Measurements from ENCODE around the gene PSD4. TPM values are rescaled to one million over a fixed set of nuclear protein-coding genes. Genes with fewer than 3 reads are reported as not detected.

PSD4 gene
- total and polyA plus RNA-seq, 2 experiments from 2014 or later = 2.5 to 9.0 TPM

GRCh38 chr2:113157897-113158753, 15.6 kb upstream of the PSD4 start:
- H3K36me3 ChIP-seq = no peaks in the 10 kb centered on the region
- DNase-seq (ENCODE audit: low read depth in 1 of 2, low spot score in 1 of 2) = peak in 1 of 2 donors; percentile 26
- no peak for TF ChIP-seq CTCF (IDR thresholded peaks at IDR 0.05; ENCODE audit: low read depth, low read length)
- no peak overlapping the region for H3K27ac ChIP-seq
- peak overlapping the region; percentile 55 for H3K4me3 ChIP-seq
- H3K27me3 ChIP-seq = no peaks in the 10 kb centered on the region
- no peaks in the 10 kb centered on the region for H3K4me1 ChIP-seq (ENCODE audit: low read depth)
- no peaks in the 10 kb centered on the region for H3K9me3 ChIP-seq (ENCODE audit: low read depth)

- no peak overlapping the region for H3K4me3 ChIP-seq
- TF ChIP-seq CTCF (IDR thresholded peaks at IDR 0.05; ENCODE audit: low read depth, low read length) = no peak
- H3K4me1 ChIP-seq (ENCODE audit: low read depth) = no peaks in the 10 kb centered on the region
- H3K27ac ChIP-seq = no peak overlapping the region
- no peak for DNase-seq (ENCODE audit: low read depth in 1 of 2, low spot score in 1 of 2)
- H3K9me3 ChIP-seq (ENCODE audit: low read depth) = no peaks in the 10 kb centered on the region
- H3K27me3 ChIP-seq = no peaks in the 10 kb centered on the region
- no peaks in the 10 kb centered on the region for H3K36me3 ChIP-seq
Measured at GRCh38 chr2:113158884-113159553, 14.8 kb upstream of the PSD4 start.

GRCh38 chr2:113160248-113160647, 13.5 kb upstream of the PSD4 start:
- no peaks in the 10 kb centered on the region for H3K4me1 ChIP-seq (ENCODE audit: low read depth)
- no peak for DNase-seq (ENCODE audit: low read depth in 1 of 2, low spot score in 1 of 2)
- H3K27ac ChIP-seq = no peak overlapping the region
- H3K4me3 ChIP-seq = no peak overlapping the region
- H3K27me3 ChIP-seq = no peaks in the 10 kb centered on the region
- no peaks in the 10 kb centered on the region for H3K36me3 ChIP-seq
- H3K9me3 ChIP-seq (ENCODE audit: low read depth) = no peaks in the 10 kb centered on the region
- TF ChIP-seq CTCF (IDR thresholded peaks at IDR 0.05; ENCODE audit: low read depth, low read length) = no peak

- TF ChIP-seq CTCF (IDR thresholded peaks at IDR 0.05; ENCODE audit: low read depth, low read length) = no peak
- no peaks in the 10 kb centered on the region for H3K27me3 ChIP-seq
- H3K4me1 ChIP-seq (ENCODE audit: low read depth) = no peaks in the 10 kb centered on the region
- no peak for DNase-seq (ENCODE audit: low read depth in 1 of 2, low spot score in 1 of 2)
- no peaks in the 10 kb centered on the region for H3K9me3 ChIP-seq (ENCODE audit: low read depth)
- no peak overlapping the region for H3K27ac ChIP-seq
- no peaks in the 10 kb centered on the region for H3K36me3 ChIP-seq
- H3K4me3 ChIP-seq = no peak overlapping the region
Measured at GRCh38 chr2:113160962-113161361, 12.8 kb upstream of the PSD4 start.

GRCh38 chr2:113162173-113162572, 11.6 kb upstream of the PSD4 start:
- H3K27me3 ChIP-seq = no peaks in the 10 kb centered on the region
- no peak overlapping the region for H3K4me3 ChIP-seq
- no peak overlapping the region for H3K27ac ChIP-seq
- TF ChIP-seq CTCF (IDR thresholded peaks at IDR 0.05; ENCODE audit: low read depth, low read length) = no peak
- H3K36me3 ChIP-seq = no peaks in the 10 kb centered on the region
- DNase-seq (ENCODE audit: low read depth in 1 of 2, low spot score in 1 of 2) = no peak
- no peaks in the 10 kb centered on the region for H3K9me3 ChIP-seq (ENCODE audit: low read depth)
- H3K4me1 ChIP-seq (ENCODE audit: low read depth) = no peaks in the 10 kb centered on the region
